ENCODE results near the gene TNS3.

DNA sequence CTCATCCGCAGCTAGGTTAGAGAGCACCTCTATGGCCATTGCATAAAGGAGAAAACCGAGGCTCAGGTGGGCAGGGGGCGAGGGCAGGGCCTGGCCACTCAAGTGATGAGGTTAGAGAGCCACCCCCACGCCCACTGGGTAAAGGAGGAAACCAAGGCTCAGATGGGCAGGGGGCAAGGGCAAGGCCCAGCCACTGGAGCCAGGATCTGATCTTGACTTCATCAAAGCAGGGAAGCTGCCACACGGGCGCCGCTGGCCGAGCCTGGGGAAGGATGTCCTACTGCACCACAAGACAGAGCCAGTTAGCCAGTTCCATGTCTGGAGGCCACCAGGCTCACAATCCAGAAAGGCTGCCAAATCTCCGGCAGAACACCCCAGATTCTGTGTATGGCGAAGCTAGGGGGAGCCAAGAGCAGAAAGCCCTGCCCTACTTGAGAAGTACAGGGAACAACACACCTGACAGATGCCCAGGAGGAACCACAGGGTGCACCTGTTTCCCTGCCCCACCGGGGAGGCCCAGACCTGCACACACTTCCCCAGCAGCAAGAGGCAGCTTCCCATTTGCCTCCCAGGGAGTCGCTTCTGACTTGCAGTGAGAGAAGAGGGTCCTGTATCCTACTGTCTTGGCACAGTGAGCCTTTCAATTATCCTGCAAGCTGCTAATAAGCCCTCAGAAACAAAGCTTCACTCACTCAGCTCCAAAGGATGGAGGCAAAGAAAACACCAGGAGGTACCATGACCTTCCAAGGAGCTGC, 101.9 kb downstream of the TNS3 start:
- TF ChIP-seq, protein P1, sequence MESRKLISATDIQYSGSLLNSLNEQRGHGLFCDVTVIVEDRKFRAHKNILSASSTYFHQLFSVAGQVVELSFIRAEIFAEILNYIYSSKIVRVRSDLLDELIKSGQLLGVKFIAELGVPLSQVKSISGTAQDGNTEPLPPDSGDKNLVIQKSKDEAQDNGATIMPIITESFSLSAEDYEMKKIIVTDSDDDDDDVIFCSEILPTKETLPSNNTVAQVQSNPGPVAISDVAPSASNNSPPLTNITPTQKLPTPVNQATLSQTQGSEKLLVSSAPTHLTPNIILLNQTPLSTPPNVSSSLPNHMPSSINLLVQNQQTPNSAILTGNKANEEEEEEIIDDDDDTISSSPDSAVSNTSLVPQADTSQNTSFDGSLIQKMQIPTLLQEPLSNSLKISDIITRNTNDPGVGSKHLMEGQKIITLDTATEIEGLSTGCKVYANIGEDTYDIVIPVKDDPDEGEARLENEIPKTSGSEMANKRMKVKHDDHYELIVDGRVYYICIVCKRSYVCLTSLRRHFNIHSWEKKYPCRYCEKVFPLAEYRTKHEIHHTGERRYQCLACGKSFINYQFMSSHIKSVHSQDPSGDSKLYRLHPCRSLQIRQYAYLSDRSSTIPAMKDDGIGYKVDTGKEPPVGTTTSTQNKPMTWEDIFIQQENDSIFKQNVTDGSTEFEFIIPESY (IDR thresholded peaks at IDR 0.05; ENCODE audit: borderline replicate concordance, low read depth): no peak
- TF ChIP-seq POLR2AphosphoS5 (IDR thresholded peaks at IDR 0.05; ENCODE audit: low read depth, low read length): no peak
- TF ChIP-seq, protein P2, sequence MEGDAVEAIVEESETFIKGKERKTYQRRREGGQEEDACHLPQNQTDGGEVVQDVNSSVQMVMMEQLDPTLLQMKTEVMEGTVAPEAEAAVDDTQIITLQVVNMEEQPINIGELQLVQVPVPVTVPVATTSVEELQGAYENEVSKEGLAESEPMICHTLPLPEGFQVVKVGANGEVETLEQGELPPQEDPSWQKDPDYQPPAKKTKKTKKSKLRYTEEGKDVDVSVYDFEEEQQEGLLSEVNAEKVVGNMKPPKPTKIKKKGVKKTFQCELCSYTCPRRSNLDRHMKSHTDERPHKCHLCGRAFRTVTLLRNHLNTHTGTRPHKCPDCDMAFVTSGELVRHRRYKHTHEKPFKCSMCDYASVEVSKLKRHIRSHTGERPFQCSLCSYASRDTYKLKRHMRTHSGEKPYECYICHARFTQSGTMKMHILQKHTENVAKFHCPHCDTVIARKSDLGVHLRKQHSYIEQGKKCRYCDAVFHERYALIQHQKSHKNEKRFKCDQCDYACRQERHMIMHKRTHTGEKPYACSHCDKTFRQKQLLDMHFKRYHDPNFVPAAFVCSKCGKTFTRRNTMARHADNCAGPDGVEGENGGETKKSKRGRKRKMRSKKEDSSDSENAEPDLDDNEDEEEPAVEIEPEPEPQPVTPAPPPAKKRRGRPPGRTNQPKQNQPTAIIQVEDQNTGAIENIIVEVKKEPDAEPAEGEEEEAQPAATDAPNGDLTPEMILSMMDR (IDR thresholded peaks at IDR 0.05): no peak

All from SK-N-SH (cell line).